OCI-LY1 (cell line): ENCODE data around the gene RTKN2.

Experiments used
- H2AFZ ChIP-seq: fragments of 200-600 bp; sonication (generic), shearing (Covaris generic); 2 replicates; pipeline ENCODE4 v1.6.0; 2014; ENCODE audit warnings: antibody characterized with exemption, mild to moderate bottlenecking, low read length
- H3F3A ChIP-seq: fragments of 200-600 bp; sonication (generic), shearing (Covaris generic); 2 replicates; pipeline ENCODE4 v1.6.0; 2014; ENCODE audit warnings: mild to moderate bottlenecking, antibody characterized with exemption, low read length, moderate library complexity; ENCODE audit not compliant: insufficient read depth
- H3K27ac ChIP-seq: fragments of 200-600 bp; sonication (generic); 2 replicates; pipeline ENCODE4 v1.5.1; 2014; ENCODE audit warnings: low read length, mixed run types, mild to moderate bottlenecking, low read depth; ENCODE audit not compliant: poor library complexity, severe bottlenecking
- H3K27me3 ChIP-seq: fragments of 200-600 bp; sonication (generic); 2 replicates; pipeline ENCODE4 v1.6.0; 2014; ENCODE audit warnings: antibody characterized with exemption, mild to moderate bottlenecking, low read length, moderate library complexity; ENCODE audit not compliant: insufficient read depth
- H3K36me3 ChIP-seq: fragments of 200-600 bp; sonication (generic); 2 replicates; pipeline ENCODE4 v1.6.1; 2014; ENCODE audit warnings: mild to moderate bottlenecking, antibody characterized with exemption, low read length, moderate library complexity, mixed read lengths; ENCODE audit not compliant: insufficient read depth
- H3K4me1 ChIP-seq: fragments of 200-600 bp; sonication (generic); 2 replicates; pipeline ENCODE4 v1.5.1; 2014; ENCODE audit warnings: mild to moderate bottlenecking, low read length, moderate library complexity; ENCODE audit not compliant: insufficient read depth, severe bottlenecking
- H3K4me2 ChIP-seq: fragments of 200-600 bp; sonication (generic), shearing (Covaris generic); 2 replicates; pipeline ENCODE4 v1.6.1; 2014; ENCODE audit warnings: low read length
- H3K4me3 ChIP-seq: fragments of 200-600 bp; sonication (generic); 2 replicates; pipeline ENCODE4 v1.5.1; 2014; ENCODE audit warnings: low read length, low read depth, mild to moderate bottlenecking, mixed read lengths; ENCODE audit not compliant: poor library complexity, severe bottlenecking
- H3K79me2 ChIP-seq: fragments of 200-600 bp; shearing (Covaris generic); 2 replicates; pipeline ENCODE4 v1.6.1; 2016; ENCODE audit warnings: mixed run types, low read length, mixed read lengths; ENCODE audit not compliant: insufficient read depth
- H3K9ac ChIP-seq: fragments of 200-600 bp; sonication (generic), shearing (Covaris generic); 2 replicates; pipeline ENCODE4 v1.6.1; 2014; ENCODE audit warnings: mild to moderate bottlenecking, low read length, mixed read lengths
- H3K9me2 ChIP-seq: fragments of 200-600 bp; sonication (generic), shearing (Covaris generic); 2 replicates; pipeline ENCODE4 v1.6.1; 2014; ENCODE audit warnings: low read depth, mild to moderate bottlenecking, low read length, mixed read lengths
- H3K9me3 ChIP-seq: fragments of 200-600 bp; shearing (Covaris generic); 2 replicates; pipeline ENCODE4 v1.6.1; 2014; ENCODE audit warnings: low read length, mixed read lengths
- H4K20me1 ChIP-seq: fragments of 200-600 bp; sonication (generic), shearing (Covaris generic); 2 replicates; pipeline ENCODE4 v1.6.0; 2016; ENCODE audit warnings: mild to moderate bottlenecking, low read length; ENCODE audit not compliant: insufficient read depth
- EZH2 ChIP-seq: fragments of 200-600 bp; sonication (generic), shearing (Covaris generic); IDR thresholded peaks from 2 replicates; pipeline ENCODE4 v1.8.0; 2017; ENCODE audit warnings: borderline replicate concordance, mixed run types, mild to moderate bottlenecking, antibody characterized with exemption, low read length, moderate library complexity, mixed read lengths
- TF ChIP-seq, protein P1 (sequence below): fragments of 200-600 bp; sonication (generic), shearing (Covaris generic); IDR thresholded peaks from 2 replicates; pipeline ENCODE4 v1.5.1; 2017; ENCODE audit warnings: mild to moderate bottlenecking, antibody characterized with exemption, low read length, moderate library complexity, mixed read lengths

RTKN2 gene

DNA sequence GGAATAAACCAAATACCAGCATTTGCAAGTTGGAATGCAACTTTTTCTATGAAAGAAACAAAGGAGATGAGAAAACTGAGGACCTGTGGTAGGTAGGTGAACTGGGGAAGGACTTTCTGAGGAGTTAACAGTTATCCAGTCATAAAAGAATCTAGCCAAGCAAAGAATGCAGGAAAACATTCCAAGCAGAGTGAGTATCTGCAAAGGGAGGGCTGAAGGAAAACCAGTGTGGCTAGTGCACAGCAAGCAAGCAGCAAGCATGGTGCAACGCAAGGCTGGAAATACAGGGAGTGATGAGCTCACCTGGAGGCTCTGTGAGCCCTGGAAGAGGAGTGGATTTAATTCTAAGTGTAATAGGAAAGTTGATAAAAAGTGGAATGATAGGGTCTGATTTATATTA is 44.0 kb downstream of the RTKN2 start:
- no peaks in the 10 kb centered on the region for H3K9me3 ChIP-seq
- H3K27me3 ChIP-seq = no peaks in the 10 kb centered on the region
- no peaks in the 10 kb centered on the region for H3F3A ChIP-seq
- H3K79me2 ChIP-seq = no peaks in the 10 kb centered on the region
- no peaks in the 10 kb centered on the region for H3K4me1 ChIP-seq
- TF ChIP-seq EZH2 = no peak
- TF ChIP-seq, protein P1, sequence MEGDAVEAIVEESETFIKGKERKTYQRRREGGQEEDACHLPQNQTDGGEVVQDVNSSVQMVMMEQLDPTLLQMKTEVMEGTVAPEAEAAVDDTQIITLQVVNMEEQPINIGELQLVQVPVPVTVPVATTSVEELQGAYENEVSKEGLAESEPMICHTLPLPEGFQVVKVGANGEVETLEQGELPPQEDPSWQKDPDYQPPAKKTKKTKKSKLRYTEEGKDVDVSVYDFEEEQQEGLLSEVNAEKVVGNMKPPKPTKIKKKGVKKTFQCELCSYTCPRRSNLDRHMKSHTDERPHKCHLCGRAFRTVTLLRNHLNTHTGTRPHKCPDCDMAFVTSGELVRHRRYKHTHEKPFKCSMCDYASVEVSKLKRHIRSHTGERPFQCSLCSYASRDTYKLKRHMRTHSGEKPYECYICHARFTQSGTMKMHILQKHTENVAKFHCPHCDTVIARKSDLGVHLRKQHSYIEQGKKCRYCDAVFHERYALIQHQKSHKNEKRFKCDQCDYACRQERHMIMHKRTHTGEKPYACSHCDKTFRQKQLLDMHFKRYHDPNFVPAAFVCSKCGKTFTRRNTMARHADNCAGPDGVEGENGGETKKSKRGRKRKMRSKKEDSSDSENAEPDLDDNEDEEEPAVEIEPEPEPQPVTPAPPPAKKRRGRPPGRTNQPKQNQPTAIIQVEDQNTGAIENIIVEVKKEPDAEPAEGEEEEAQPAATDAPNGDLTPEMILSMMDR = no peak
- no peak overlapping the region for H3K4me3 ChIP-seq
- no peak overlapping the region for H2AFZ ChIP-seq
- no peak overlapping the region for H3K9ac ChIP-seq
- no peaks in the 10 kb centered on the region for H4K20me1 ChIP-seq
- H3K27ac ChIP-seq = no peak overlapping the region
- H3K9me2 ChIP-seq = no peaks in the 10 kb centered on the region
- no peak overlapping the region for H3K4me2 ChIP-seq
- no peaks in the 10 kb centered on the region for H3K36me3 ChIP-seq

DNA sequence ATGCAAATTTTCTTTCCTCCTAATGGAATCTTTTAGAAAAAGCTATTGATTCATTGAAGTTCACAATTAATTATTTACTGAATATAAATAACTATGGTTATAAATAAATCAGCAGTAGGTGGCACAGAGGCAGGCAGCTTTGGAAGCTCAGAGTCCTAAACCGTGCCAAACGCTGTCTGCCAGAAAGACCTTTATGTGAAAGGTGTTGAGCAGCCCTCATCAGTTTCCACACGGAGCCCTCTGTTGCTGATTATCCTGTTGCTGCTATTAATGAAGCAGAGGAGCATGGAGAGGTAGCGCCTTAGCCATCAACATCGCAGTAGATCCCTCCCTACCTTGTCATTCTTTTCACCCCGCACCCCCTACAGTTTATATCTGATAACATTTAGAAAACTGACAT is 51.0 kb downstream of the RTKN2 start:
- Histone ChIP-seq H3K4me3 (no peak overlapping the region), H3K27me3 (no peaks in the 10 kb centered on the region), H3K4me2 (no peak overlapping the region), H3K9me3 (no peaks in the 10 kb centered on the region), H3K36me3 (no peaks in the 10 kb centered on the region), H3K79me2 (no peaks in the 10 kb centered on the region), H3K27ac (no peak overlapping the region), H3K9me2 (no peaks in the 10 kb centered on the region), H3K4me1 (no peaks in the 10 kb centered on the region), H2AFZ (no peak overlapping the region), H3K9ac (no peak overlapping the region), H3F3A (no peaks in the 10 kb centered on the region), H4K20me1 (no peaks in the 10 kb centered on the region)
- TF ChIP-seq EZH2 = no peak

DNA sequence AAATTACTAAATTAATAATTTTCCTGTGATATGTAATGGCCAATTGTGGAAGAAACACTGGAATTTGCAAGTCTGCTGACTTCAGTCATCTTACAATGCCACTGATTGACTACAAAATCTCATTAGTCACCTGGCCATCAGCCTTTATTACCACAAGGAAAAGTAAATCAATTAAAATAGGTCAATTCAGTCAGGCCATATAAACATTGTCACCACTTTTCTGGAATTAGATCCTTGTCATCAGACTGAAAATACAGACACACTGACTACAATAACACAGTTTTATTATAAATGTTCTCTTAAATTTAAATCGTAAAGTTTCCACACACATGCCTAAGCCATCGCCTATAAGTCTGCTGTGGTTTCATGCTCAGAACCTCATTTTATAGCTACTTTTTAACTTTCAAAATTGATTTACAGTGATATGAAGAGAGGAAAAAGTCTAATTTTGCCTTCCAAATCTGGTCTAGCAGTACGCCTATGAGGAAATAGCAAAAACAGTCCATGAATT is 54.2 kb downstream of the RTKN2 start:
- no peaks in the 10 kb centered on the region; the same call in 1 of the 2 replicates for H3F3A ChIP-seq
- H2AFZ ChIP-seq = no peak overlapping the region
- H3K27me3 ChIP-seq = no peaks in the 10 kb centered on the region
- H3K4me1 ChIP-seq = no peaks in the 10 kb centered on the region
- H3K4me2 ChIP-seq = no peak overlapping the region
- H3K79me2 ChIP-seq = no peaks in the 10 kb centered on the region
- H3K4me3 ChIP-seq = no peak overlapping the region
- no peak overlapping the region for H3K27ac ChIP-seq
- no peaks in the 10 kb centered on the region for H4K20me1 ChIP-seq
- no peaks in the 10 kb centered on the region for H3K9me3 ChIP-seq
- H3K9ac ChIP-seq = no peak overlapping the region
- H3K9me2 ChIP-seq = no peaks in the 10 kb centered on the region
- TF ChIP-seq EZH2 = no peak
- TF ChIP-seq, protein P1 = no peak
- no peaks in the 10 kb centered on the region for H3K36me3 ChIP-seq

DNA sequence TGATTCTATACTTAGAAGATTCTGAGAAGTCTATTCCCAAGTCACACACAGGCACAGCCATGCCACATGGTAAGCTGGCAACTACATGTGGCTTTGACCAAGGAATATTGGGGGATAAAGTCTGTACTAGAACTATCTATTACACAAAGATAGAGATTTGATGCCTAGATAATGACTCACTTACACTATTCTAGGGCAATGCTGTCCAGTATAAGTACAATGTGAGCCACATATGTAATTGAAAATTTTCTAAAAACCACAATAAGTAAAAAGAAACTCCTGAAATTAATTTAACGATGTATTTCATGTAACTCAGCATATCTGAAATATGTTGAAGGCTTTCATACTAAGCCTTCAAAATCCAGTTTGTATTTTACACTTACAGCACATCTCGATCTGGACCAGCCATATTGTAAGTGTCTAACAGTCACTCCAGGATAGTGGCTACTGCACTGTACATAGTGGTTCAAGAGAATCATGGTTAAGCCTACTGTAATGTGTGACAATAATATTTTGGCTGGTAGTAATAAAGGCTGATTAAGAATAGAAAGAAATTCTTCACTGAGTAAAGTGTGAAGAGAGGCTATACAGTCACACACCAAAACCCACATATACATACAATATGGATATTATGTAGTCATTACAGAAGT is 62.8 kb downstream of the RTKN2 start:
- no peaks in the 10 kb centered on the region for H3K4me1 ChIP-seq
- TF ChIP-seq, protein P1 = no peak
- no peak for TF ChIP-seq EZH2
- H3K27ac ChIP-seq = no peak overlapping the region
- peaks cover 11% of the 10 kb centered on the region; the same call in 1 of the 2 replicates for H3K36me3 ChIP-seq
- H3K4me2 ChIP-seq = no peak overlapping the region
- H4K20me1 ChIP-seq = no peaks in the 10 kb centered on the region
- H3K9ac ChIP-seq = no peak overlapping the region
- no peaks in the 10 kb centered on the region for H3K9me3 ChIP-seq
- no peak overlapping the region for H3K4me3 ChIP-seq
- H3K79me2 ChIP-seq = no peaks in the 10 kb centered on the region
- no peak overlapping the region for H2AFZ ChIP-seq
- no peaks in the 10 kb centered on the region; the same call in 1 of the 2 replicates for H3F3A ChIP-seq
- no peaks in the 10 kb centered on the region for H3K27me3 ChIP-seq
- no peaks in the 10 kb centered on the region for H3K9me2 ChIP-seq
